Subcutaneous abdominal adipose tissue (tissue), 5 donors: ENCODE measurements around the gene KAT6B.

Experiments
- H3K27ac ChIP-seq: one replicate; pipeline ENCODE4 v1.7.0; 2013; ENCODE audit warnings: low read depth, mild to moderate bottlenecking, inconsistent platforms, low read length, moderate library complexity
- H3K27me3 ChIP-seq, 5 donors: one replicate each; pipeline ENCODE4 v1.7.0; 2013; ENCODE audit warnings: low read length in 5 of 5, inconsistent platforms in 1 of 5; ENCODE audit not compliant: control insufficient read depth in 5 of 5, insufficient read depth in 4 of 5
- H3K36me3 ChIP-seq, 5 donors: one replicate each; pipeline ENCODE4 v1.7.0; 2013; ENCODE audit warnings: low read length in 5 of 5; ENCODE audit not compliant: control insufficient read depth in 5 of 5, insufficient read depth in 5 of 5
- H3K4me1 ChIP-seq, 5 donors: one replicate each; pipeline ENCODE4 v1.7.0; 2013; ENCODE audit warnings: low read length in 5 of 5, mild to moderate bottlenecking in 3 of 5, moderate library complexity in 1 of 5; ENCODE audit not compliant: control insufficient read depth in 5 of 5, insufficient read depth in 5 of 5
- H3K4me3 ChIP-seq, 5 donors: one replicate each; pipeline ENCODE4 v1.7.0; 2013; ENCODE audit warnings: low read length in 5 of 5, low read depth in 1 of 5
- H3K9ac ChIP-seq, 5 donors: one replicate each; pipeline ENCODE4 v1.7.0; 2013; ENCODE audit warnings: low read length in 5 of 5, mild to moderate bottlenecking in 4 of 5, moderate library complexity in 3 of 5
- H3K9me3 ChIP-seq, 5 donors: one replicate each; pipeline ENCODE4 v1.7.0; 2013; ENCODE audit warnings: low read length in 5 of 5; ENCODE audit not compliant: control insufficient read depth in 5 of 5
- donor health status: healthy.
- donor health status: healthy.
- donor health status: healthy.
- donor health status: healthy.
- donor health status: healthy.

KAT6B gene

DNA sequence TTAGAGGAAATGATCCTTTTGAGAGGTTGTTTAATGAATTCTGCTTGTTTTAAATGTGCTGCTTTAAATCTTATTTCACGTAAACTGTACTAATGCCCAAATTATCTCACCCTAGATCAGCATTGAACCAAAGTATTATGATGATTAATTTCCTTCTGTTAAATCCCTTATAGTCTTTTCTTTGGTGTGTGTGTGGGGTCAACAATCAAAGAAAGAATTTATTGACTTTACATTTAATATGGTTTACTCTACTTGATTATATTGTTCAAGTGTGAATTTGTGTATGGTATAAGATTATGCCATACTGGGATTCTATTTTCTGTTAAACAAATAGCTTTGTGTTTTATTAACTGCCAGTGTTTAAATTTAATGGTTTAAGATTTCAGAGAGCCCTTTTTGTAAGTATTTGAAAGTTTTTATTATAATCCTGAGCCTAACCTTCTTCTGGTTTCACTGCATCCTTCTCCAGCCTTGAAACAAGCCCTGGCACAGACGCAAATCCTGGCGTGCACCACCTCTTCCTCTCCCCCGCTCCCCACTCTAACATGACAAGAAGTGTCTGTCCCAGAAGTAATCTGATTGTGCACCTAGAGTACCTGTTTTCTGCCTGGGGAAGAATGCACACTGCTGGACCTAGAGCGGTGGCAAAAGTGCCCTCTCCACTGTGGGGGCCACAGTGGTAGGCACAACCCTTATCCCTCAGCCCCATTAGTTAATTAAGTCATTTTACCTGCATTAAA lies 70.6 kb downstream of the KAT6B start:
- peaks cover 0 to 4% (median 2%) of the 10 kb centered on the region in 5 donors for H3K4me1 ChIP-seq
- no peak overlapping the region for H3K27ac ChIP-seq
- H3K4me3 ChIP-seq = no peak overlapping the region
- no peaks in the 10 kb centered on the region for H3K36me3 ChIP-seq
- no peaks in the 10 kb centered on the region for H3K27me3 ChIP-seq
- H3K9me3 ChIP-seq = no peaks in the 10 kb centered on the region
- H3K9ac ChIP-seq = no peak overlapping the region

GRCh38 chr10:74898201-74898976 lies 72.0 kb downstream of the KAT6B start:
- no peak overlapping the region for H3K27ac ChIP-seq
- peaks cover 0 to 5% (median 2%) of the 10 kb centered on the region in 5 donors for H3K4me1 ChIP-seq
- no peaks in the 10 kb centered on the region for H3K27me3 ChIP-seq
- H3K9me3 ChIP-seq = peaks cover 0 to 3% (median 0%) of the 10 kb centered on the region in 5 donors
- no peak overlapping the region for H3K9ac ChIP-seq
- no peak overlapping the region for H3K4me3 ChIP-seq
- no peaks in the 10 kb centered on the region for H3K36me3 ChIP-seq

GRCh38 chr10:74900297-74900696 lies 73.9 kb downstream of the KAT6B start:
- Histone ChIP-seq H3K4me3 (no peak overlapping the region), H3K4me1 (peaks cover 0 to 5% (median 2%) of the 10 kb centered on the region in 5 donors), H3K36me3 (no peaks in the 10 kb centered on the region), H3K9ac (no peak overlapping the region), H3K27ac (no peak overlapping the region), H3K27me3 (no peaks in the 10 kb centered on the region), H3K9me3 (peaks cover 0 to 5% (median 0%) of the 10 kb centered on the region in 5 donors)

- H3K4me1 ChIP-seq = peaks cover 0 to 5% (median 2%) of the 10 kb centered on the region in 5 donors
Measured at GRCh38 chr10:74901301-74901700, 74.9 kb downstream of the KAT6B start.

DNA sequence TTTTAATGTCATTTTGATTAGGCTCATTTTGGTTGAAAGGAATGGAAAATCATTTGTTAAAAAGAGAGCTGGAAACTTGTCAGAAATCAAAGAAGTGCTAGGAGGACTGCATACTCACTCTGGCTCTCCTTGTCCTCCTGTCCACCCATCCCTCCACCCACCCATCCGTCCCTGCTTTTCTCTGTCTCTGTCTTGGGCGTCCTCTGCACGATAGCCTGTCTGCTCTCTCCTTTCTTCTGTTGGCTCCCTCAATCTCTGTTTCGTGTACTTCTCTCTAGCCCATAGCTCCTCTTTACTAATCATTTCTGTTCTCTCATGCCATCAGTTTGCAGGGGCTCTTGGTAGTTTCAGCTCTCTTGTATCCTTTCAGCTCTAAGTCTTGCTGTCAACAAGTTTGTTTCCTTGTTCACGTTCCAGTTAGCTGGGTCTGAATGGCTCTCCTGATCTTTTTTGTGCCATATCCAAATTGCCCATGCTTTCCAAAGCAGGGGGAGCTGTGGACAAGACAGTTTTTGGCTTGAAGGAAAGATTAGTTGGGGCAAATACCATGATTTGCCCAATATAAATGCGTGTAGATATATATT lies 75.6 kb downstream of the KAT6B start:
- H3K4me1 ChIP-seq = peaks cover 0 to 7% (median 3%) of the 10 kb centered on the region in 5 donors
- no peak overlapping the region for H3K27ac ChIP-seq
- no peak overlapping the region for H3K4me3 ChIP-seq
- peaks cover 0 to 5% (median 0%) of the 10 kb centered on the region in 5 donors for H3K9me3 ChIP-seq
- no peaks in the 10 kb centered on the region for H3K36me3 ChIP-seq
- H3K9ac ChIP-seq = no peak overlapping the region
- no peaks in the 10 kb centered on the region for H3K27me3 ChIP-seq

More at GRCh38 chr10:74901301-74901700, 74.9 kb downstream of the KAT6B start:
- Histone ChIP-seq H3K27me3 (no peaks in the 10 kb centered on the region), H3K27ac (no peak overlapping the region), H3K36me3 (no peaks in the 10 kb centered on the region), H3K9ac (no peak overlapping the region), H3K4me3 (no peak overlapping the region), H3K9me3 (peaks cover 0 to 5% (median 0%) of the 10 kb centered on the region in 5 donors)

DNA sequence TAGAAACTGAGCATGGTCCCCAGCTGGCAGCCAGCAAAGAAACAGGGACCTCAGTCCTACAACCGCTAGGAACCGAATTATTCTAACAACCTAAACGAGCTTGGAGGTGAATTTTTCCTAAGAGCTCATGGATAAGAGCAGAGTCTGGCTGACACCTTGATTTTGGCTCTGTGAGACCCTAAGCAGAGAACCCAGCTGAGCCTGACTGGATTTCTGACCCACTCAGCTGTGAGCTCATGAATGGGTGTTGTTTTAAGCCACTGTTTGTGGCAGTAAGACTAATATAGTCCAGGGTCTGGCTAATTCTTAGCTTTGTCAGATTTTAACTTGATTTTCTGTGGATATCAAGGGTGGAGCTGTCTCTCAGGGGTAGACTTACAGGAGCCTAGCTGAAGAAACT lies 77.1 kb downstream of the KAT6B start:
- Histone ChIP-seq H3K4me3 (no peak overlapping the region), H3K36me3 (no peaks in the 10 kb centered on the region), H3K4me1 (peaks cover 0 to 5% (median 3%) of the 10 kb centered on the region in 5 donors), H3K9ac (no peak overlapping the region), H3K27me3 (no peaks in the 10 kb centered on the region), H3K9me3 (peaks cover 0 to 5% (median 0%) of the 10 kb centered on the region in 5 donors), H3K27ac (no peak overlapping the region)

DNA sequence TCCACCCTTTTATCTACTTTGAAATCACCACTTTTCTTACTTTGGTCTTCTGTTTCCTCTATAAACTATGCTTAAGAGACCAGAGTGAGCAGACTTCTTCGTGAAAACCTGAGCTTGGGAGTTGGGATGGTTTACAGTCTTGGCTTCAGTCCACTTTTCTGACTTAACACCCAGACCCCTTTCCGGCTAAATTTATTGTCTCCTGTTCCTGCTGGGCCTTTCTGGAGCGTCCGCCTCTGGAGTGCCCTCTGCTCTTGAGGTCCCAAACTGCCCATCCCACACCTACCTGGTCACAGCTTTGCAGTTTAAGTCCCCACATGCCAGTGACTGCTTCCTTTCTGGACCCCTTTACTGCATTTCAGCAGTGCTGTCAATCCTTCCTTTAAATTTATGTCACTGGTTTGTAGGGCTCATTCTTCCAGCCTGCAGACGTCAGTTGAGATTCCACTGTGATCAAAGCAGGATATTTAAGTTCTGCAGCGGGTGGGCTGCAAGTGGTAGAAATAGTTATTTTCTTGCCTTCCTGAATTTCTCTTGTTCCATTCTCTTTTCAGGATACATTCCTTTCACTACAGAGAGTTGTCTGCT lies 80.3 kb downstream of the KAT6B start:
- Histone ChIP-seq H3K9me3 (peaks cover 0 to 5% (median 0%) of the 10 kb centered on the region in 5 donors), H3K36me3 (no peaks in the 10 kb centered on the region), H3K4me1 (peaks cover 0 to 10% (median 3%) of the 10 kb centered on the region in 5 donors), H3K27ac (no peak overlapping the region), H3K4me3 (no peak overlapping the region), H3K27me3 (no peaks in the 10 kb centered on the region), H3K9ac (no peak overlapping the region)

GRCh38 chr10:74909670-74910069 lies 83.3 kb downstream of the KAT6B start:
- Histone ChIP-seq H3K27ac (no peak overlapping the region), H3K4me3 (no peak overlapping the region), H3K36me3 (no peaks in the 10 kb centered on the region), H3K9ac (no peak overlapping the region), H3K27me3 (no peaks in the 10 kb centered on the region), H3K9me3 (no peaks in the 10 kb centered on the region), H3K4me1 (peaks cover 0 to 21% (median 3%) of the 10 kb centered on the region in 5 donors)

DNA sequence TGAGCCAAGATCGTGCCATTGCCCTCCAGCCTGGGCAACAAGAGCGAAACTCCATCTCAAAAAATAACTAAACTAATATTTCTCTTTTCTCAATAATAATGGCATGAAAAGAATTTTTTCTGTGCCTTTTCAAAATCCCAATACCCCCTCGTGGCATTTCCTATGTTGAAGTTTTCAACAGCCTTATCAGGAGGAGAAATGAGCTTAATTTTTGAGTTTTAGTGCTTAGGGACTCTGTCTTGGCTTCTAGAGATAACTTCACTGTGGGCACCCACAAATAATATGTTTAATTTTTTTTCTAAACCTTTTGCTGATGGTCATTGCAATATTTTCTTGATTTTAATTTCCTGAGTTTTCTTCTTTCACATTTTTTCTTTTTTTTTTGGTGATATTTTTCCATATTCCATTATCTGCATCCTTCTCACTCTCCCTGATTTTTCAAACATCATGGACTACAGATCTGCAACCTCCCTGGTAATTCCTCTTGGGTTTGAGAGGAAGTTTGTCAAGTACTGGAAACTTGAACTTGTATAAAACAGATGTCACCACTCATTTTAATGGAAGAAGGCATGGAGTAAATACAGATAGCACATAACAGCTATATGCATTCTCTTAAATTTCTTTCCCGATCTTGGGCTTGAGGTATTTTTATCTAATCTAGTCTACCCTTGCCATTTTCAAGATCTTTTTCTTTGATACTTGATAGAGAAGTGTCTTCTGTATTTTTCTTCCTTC lies 84.0 kb downstream of the KAT6B start:
- Histone ChIP-seq H3K9ac (no peak overlapping the region), H3K9me3 (no peaks in the 10 kb centered on the region), H3K27ac (no peak overlapping the region), H3K36me3 (no peaks in the 10 kb centered on the region), H3K4me3 (no peak overlapping the region), H3K4me1 (peaks cover 0 to 21% (median 3%) of the 10 kb centered on the region in 5 donors), H3K27me3 (no peaks in the 10 kb centered on the region)
